Testis (tissue), 3 donors: ENCODE results near the gene KCTD10. TPM values are rescaled to one million over a fixed set of nuclear protein-coding genes. Genes with fewer than 3 reads are reported as not detected.
A peak's percentile ranks its signal among the peaks of the same experiment; 100 is the strongest.

ENCODE experiments used
- DNase-seq: peaks from one replicate; pipeline ENCODE4 v3.0.0-alpha.2; 2019
- H3K27ac ChIP-seq, 2 donors: fragments of 200-600 bp; sonication (generic); one replicate each; pipeline ENCODE4 v1.5.1; 2019
- H3K27me3 ChIP-seq: fragments of 200-600 bp; sonication (generic); one replicate; pipeline ENCODE4 v1.5.1; 2019
- H3K36me3 ChIP-seq: fragments of 200-600 bp; sonication (generic); one replicate; pipeline ENCODE4 v1.5.1; 2017; ENCODE audit warnings: low read depth; ENCODE audit errors: missing control alignments
- H3K4me1 ChIP-seq: fragments of 200-600 bp; sonication (generic); one replicate; pipeline ENCODE4 v1.5.1; 2019
- H3K4me3 ChIP-seq, 2 donors: fragments of 200-600 bp; sonication (generic); one replicate each; pipeline ENCODE4 v1.5.1; 2017 to 2019
- H3K9me3 ChIP-seq: fragments of 200-600 bp; sonication (generic); one replicate; pipeline ENCODE4 v1.5.1; 2017
- CTCF ChIP-seq, 3 experiments: fragments of 450-650 bp in 2 of 3; fragments of 200-600 bp in 1 of 3; sonication (generic) in 1 of 3; IDR thresholded peaks; one replicate each; pipeline ENCODE4 v1.5.1; 2016 to 2019; ENCODE audit warnings: antibody characterized with exemption in 3 of 3, mild to moderate bottlenecking in 2 of 3, moderate library complexity in 1 of 3
- POLR2A ChIP-seq: fragments of 450-650 bp; IDR thresholded peaks from one replicate; pipeline ENCODE4 v1.6.1; 2017; ENCODE audit warnings: antibody characterized with exemption, mild to moderate bottlenecking, moderate library complexity
- WGBS, 2 donors: methylation state at CpG; one replicate each; pipeline ENCODE4 v1.1.5; 2018; 5-methylcytosine and 5-hydroxymethylcytosine counted together
- intact Hi-C: fragments of 100-400 bp; cut with DNase I; formaldehyde crosslinking; loops from one replicate; pipeline ENCODE4 v1.15.1; 2023; ENCODE audit warnings: low total_unique reads
- polyA plus RNA-seq: library from polyadenylated mRNA; stranded (reverse); fragments of 350-450 nt; fragmentation: Illumina TruSeq; extraction: RNeasy Lipid Tissue Mini Kit (QIAGEN cat#74804); gene quantifications from one replicate; pipeline ENCODE4 v1.2.3, GENCODE V29; 2014; ENCODE audit warnings: low read depth, low replicate concordance; ENCODE audit not compliant: insufficient read depth
- total RNA-seq, 2 donors: library from RNA; depleted of rRNA; stranded (reverse); fragments of >200 nt; gene quantifications; one replicate each; pipeline ENCODE4 v1.2.3, GENCODE V29; 2016

The KCTD10 gene
- total and polyA plus RNA-seq, 3 donors from 2014 or later, result 43.0 to 58.7 (median 43.6) TPM

DNA sequence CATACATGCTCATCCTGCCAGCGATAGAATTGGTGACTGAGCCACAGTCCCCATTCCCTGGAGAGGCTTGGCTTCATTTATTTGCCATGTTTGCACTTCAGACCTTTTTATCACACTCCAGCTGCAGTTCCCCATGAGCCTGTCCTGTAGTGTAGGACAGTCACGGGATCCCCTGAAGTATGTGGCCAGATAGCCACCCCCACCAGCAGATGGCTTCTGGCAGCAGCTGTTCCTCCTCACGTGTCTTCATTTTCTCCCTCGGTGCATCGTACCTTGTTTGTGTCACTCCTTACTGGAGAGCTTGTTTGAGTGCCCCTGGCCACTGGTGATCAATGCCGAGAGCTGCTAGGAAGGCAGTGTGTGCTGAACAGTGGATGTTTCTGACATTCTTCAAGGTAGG is 40.5 kb upstream of the KCTD10 start:
- H3K4me3 ChIP-seq, result no peak overlapping the region
- no peaks in the 10 kb centered on the region for H3K9me3 ChIP-seq
- peaks cover 15% of the 10 kb centered on the region for H3K4me1 ChIP-seq
- no peaks in the 10 kb centered on the region for H3K36me3 ChIP-seq
- no peaks in the 10 kb centered on the region for H3K27me3 ChIP-seq
- no peak overlapping the region for H3K27ac ChIP-seq
- no peak for DNase-seq
- WGBS, 2 donors, result 64 to 73% methylated on average over 6 of the region's 6 CpGs
- TF ChIP-seq POLR2A, result no peak
- no peak for TF ChIP-seq CTCF (IDR thresholded peaks at IDR 0.05)
- intact Hi-C loops, result loop anchor here (5.0 kb wide), 1 partner anchor 255 kb away; no protein-coding TSS in a partner anchor

DNA sequence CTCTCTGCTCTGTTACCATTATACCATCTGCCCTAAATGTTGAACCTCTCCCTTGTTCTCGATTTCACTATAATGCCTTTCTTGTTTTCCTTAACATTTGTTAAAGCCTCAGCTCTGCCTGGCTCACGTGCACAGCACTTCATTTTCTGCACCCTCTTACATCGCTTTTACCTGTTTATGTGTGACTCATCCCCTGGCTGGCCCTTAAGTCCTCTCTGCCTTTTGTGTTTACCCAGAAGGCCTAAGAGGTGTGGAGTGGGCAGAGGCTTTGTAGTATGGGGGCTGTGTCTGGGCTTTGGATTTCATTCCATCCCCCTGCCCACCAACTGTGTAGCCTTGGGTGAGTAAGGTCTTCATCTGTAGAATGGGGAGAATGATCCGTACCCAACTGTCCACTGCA is 36.9 kb upstream of the KCTD10 start:
- Histone ChIP-seq H3K4me3 (no peak overlapping the region), H3K9me3 (no peaks in the 10 kb centered on the region), H3K36me3 (no peaks in the 10 kb centered on the region), H3K4me1 (peaks cover 16% of the 10 kb centered on the region), H3K27ac (no peak overlapping the region), H3K27me3 (no peaks in the 10 kb centered on the region)
- intact Hi-C loops, result no loop called here
- DNase-seq, result no peak
- 83 to 87% methylated on average over 4 of the region's 4 CpGs for WGBS, 2 donors
- TF ChIP-seq POLR2A (no peak), CTCF (IDR thresholded peaks at IDR 0.05) (no peak)

DNA sequence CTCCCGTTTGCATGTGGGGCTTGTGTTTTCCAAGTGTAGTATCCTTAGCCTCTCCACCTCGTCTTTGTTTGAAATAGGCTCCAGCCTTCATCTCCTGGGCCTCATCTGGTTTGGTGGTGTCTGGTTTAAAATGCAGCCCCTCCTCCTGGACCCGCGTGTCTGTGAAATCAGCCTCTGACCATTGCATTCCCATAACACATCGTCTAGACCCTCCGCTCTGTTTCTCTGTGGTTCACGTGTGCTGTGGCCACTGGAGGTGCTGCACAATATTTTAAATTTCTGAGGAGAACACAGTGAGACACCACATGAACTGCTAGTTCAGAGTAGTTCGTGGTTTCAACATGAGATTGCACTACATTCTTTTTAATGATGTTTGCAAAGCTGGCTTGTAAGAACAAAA is 36.0 kb upstream of the KCTD10 start:
- intact Hi-C loops, result no loop called here

DNA sequence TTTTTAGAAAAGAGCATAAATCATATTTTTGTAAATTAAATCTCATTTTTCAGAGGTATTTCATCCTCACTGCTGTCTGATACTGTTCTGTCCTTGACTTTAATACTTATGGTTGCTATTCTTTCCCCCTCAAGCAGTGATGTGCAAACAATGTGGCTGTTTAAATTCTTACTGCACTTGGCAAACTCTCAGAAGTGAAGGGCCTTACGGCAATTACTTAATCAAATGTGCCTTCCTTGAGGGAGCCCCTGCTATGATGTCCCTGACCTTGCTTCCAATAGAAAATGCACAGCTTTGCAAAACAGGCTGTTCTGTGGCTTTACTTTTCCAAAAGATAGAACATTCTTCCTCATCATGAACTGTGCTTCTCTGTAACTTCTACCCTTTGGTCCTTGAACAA is 35.5 kb upstream of the KCTD10 start:
- no peak for DNase-seq
- Histone ChIP-seq H3K36me3 (no peaks in the 10 kb centered on the region), H3K27ac (no peak overlapping the region), H3K4me1 (peaks cover 12% of the 10 kb centered on the region), H3K4me3 (no peak overlapping the region), H3K27me3 (no peaks in the 10 kb centered on the region), H3K9me3 (no peaks in the 10 kb centered on the region)
- intact Hi-C loops, result no loop called here
- 33 to 56% methylated on average over 1 of the region's 1 CpG for WGBS, 2 donors
- TF ChIP-seq POLR2A, result no peak
- TF ChIP-seq CTCF (IDR thresholded peaks at IDR 0.05), result no peak

More for the DNA sequence above, 36.0 kb upstream of the KCTD10 start:
- Histone ChIP-seq H3K36me3 (no peaks in the 10 kb centered on the region), H3K27ac (no peak overlapping the region), H3K4me3 (no peak overlapping the region), H3K9me3 (no peaks in the 10 kb centered on the region), H3K4me1 (peaks cover 12% of the 10 kb centered on the region), H3K27me3 (no peaks in the 10 kb centered on the region)
- 39 to 45% methylated on average over 8 of the region's 8 CpGs for WGBS, 2 donors
- no peak for DNase-seq
- TF ChIP-seq POLR2A (no peak), CTCF (IDR thresholded peaks at IDR 0.05) (no peak)

GRCh38 chr12:109510196-109510595 is 33.1 kb upstream of the KCTD10 start:
- H3K36me3 ChIP-seq, result no peaks in the 10 kb centered on the region
- no peaks in the 10 kb centered on the region for H3K9me3 ChIP-seq
- H3K4me3 ChIP-seq, result no peak overlapping the region
- TF ChIP-seq CTCF (IDR thresholded peaks at IDR 0.05), result no peak
- H3K27me3 ChIP-seq, result no peaks in the 10 kb centered on the region
- intact Hi-C loops, result no loop called here
- H3K4me1 ChIP-seq, result peaks cover 12% of the 10 kb centered on the region
- peak overlapping the region in 1 of 2 donors; percentile 24 for H3K27ac ChIP-seq
- 59 to 64% methylated on average over 7 to 15 of the region's 15 CpGs for WGBS, 2 donors
- peak; percentile 76 for DNase-seq
